Prostate gland (tissue), 2 donors: ENCODE data around the gene PIGA.

Source experiments
- POLR2A ChIP-seq: fragments of 450-650 bp; IDR thresholded peaks from one replicate; pipeline ENCODE4 v1.6.1; 2016; ENCODE audit warnings: antibody characterized with exemption, mild to moderate bottlenecking
- TF ChIP-seq, protein P1 (sequence below), 4 experiments: fragments of 200-600 bp in 2 of 4; fragments of 450-650 bp in 2 of 4; sonication (generic) in 2 of 4; IDR thresholded peaks; 1 replicate in 3 of 4; 2 replicates in 1 of 4; pipeline ENCODE4 v1.5.1; 2016 to 2019; ENCODE audit warnings: antibody characterized with exemption in 4 of 4, mild to moderate bottlenecking in 2 of 4, moderate library complexity in 2 of 4

DNA sequence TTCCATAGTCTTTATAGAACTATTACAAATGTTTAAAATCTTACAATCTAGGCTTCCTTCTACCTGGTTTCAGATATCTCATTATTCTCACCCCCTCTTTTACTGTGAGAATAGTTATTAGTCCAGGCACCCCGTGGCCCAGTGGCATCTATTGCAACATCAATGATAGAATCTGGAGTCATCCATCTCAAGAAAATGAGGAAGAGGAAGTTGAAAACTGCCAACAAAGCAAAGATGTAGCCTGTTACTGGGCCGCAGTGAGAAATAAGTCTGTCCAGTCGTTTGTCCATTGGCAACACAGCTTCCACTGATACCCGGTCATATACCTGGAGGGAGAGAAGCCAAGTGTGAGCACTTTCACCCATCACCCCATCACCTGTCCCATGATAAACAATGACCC lies 13.9 kb downstream of the PIGA start:
- TF ChIP-seq POLR2A, result no peak
- TF ChIP-seq, protein P1, sequence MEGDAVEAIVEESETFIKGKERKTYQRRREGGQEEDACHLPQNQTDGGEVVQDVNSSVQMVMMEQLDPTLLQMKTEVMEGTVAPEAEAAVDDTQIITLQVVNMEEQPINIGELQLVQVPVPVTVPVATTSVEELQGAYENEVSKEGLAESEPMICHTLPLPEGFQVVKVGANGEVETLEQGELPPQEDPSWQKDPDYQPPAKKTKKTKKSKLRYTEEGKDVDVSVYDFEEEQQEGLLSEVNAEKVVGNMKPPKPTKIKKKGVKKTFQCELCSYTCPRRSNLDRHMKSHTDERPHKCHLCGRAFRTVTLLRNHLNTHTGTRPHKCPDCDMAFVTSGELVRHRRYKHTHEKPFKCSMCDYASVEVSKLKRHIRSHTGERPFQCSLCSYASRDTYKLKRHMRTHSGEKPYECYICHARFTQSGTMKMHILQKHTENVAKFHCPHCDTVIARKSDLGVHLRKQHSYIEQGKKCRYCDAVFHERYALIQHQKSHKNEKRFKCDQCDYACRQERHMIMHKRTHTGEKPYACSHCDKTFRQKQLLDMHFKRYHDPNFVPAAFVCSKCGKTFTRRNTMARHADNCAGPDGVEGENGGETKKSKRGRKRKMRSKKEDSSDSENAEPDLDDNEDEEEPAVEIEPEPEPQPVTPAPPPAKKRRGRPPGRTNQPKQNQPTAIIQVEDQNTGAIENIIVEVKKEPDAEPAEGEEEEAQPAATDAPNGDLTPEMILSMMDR (IDR thresholded peaks at IDR 0.05), result no peak
